Skeletal muscle satellite cell (primary cell): ENCODE measurements around the gene C7orf33.

Source experiments
- H3K27me3 ChIP-seq: 2 replicates; pipeline ENCODE4 v1.7.0; 2013; ENCODE audit warnings: low read length; ENCODE audit not compliant: control insufficient read depth, insufficient read depth
- H3K36me3 ChIP-seq: 2 replicates; pipeline ENCODE4 v1.7.0; 2013; ENCODE audit warnings: mild to moderate bottlenecking, control low read depth, low read length; ENCODE audit not compliant: insufficient read depth
- H3K4me1 ChIP-seq: 2 replicates; pipeline ENCODE4 v1.7.0; 2013; ENCODE audit warnings: low read length; ENCODE audit not compliant: control insufficient read depth, insufficient read depth
- H3K4me2 ChIP-seq: 2 replicates; pipeline ENCODE4 v1.7.0; 2013; ENCODE audit warnings: mild to moderate bottlenecking, low read length
- H3K4me3 ChIP-seq: 2 replicates; pipeline ENCODE4 v1.7.0; 2013; ENCODE audit warnings: low read length
- H3K9ac ChIP-seq: 2 replicates; pipeline ENCODE4 v1.7.0; 2013; ENCODE audit warnings: mild to moderate bottlenecking, low read depth, low read length, moderate library complexity
- H3K9me3 ChIP-seq: replicated peaks from 2 replicates; pipeline ENCODE4 v1.7.0; 2013; ENCODE audit warnings: mild to moderate bottlenecking, control low read depth, low read length

The C7orf33 gene

GRCh38 chr7:148637094-148637493 is 46.5 kb downstream of the C7orf33 start:
- Histone ChIP-seq H3K4me3 (no peak overlapping the region), H3K36me3 (no peaks in the 10 kb centered on the region), H3K9ac (no peak overlapping the region), H3K4me2 (no peak overlapping the region), H3K9me3 (no peaks in the 10 kb centered on the region), H3K27me3 (peaks cover 6% of the 10 kb centered on the region), H3K4me1 (no peaks in the 10 kb centered on the region)

GRCh38 chr7:148645898-148646297 is 55.3 kb downstream of the C7orf33 start:
- H3K27me3 ChIP-seq, result peaks cover 23% of the 10 kb centered on the region
- no peaks in the 10 kb centered on the region for H3K9me3 ChIP-seq
- H3K36me3 ChIP-seq, result no peaks in the 10 kb centered on the region
- no peak overlapping the region for H3K9ac ChIP-seq
- H3K4me3 ChIP-seq, result no peak overlapping the region
- no peak overlapping the region for H3K4me2 ChIP-seq
- H3K4me1 ChIP-seq, result peaks cover 10% of the 10 kb centered on the region

GRCh38 chr7:148650232-148650858 is 59.8 kb downstream of the C7orf33 start:
- Histone ChIP-seq H3K4me3 (no peak overlapping the region), H3K4me2 (no peak overlapping the region), H3K9me3 (no peaks in the 10 kb centered on the region), H3K4me1 (peaks cover 11% of the 10 kb centered on the region), H3K9ac (no peak overlapping the region), H3K27me3 (peaks cover 2% of the 10 kb centered on the region), H3K36me3 (no peaks in the 10 kb centered on the region)

DNA sequence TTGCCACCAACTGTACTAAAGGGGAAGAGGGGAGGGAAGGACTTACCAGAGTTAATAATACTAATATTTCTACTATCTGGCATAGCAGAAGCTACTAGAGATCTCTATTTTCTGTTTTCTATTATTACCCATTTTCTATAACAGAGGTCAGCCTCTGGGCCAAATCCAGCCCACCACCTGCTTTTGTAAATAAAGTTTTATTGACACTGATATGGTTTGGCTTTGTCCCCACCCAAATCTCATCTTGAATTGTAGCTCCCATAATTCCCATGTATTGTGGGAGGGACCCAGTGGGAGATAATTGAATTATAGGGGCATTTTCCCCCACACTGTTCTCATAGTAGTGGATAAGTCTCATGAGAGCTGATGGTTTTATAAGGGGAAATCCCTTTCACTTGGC is 62.2 kb downstream of the C7orf33 start:
- no peak overlapping the region for H3K4me2 ChIP-seq
- no peaks in the 10 kb centered on the region for H3K27me3 ChIP-seq
- H3K9ac ChIP-seq, result no peak overlapping the region
- peaks cover 11% of the 10 kb centered on the region for H3K4me1 ChIP-seq
- H3K9me3 ChIP-seq, result no peaks in the 10 kb centered on the region
- no peaks in the 10 kb centered on the region for H3K36me3 ChIP-seq
- no peak overlapping the region for H3K4me3 ChIP-seq

DNA sequence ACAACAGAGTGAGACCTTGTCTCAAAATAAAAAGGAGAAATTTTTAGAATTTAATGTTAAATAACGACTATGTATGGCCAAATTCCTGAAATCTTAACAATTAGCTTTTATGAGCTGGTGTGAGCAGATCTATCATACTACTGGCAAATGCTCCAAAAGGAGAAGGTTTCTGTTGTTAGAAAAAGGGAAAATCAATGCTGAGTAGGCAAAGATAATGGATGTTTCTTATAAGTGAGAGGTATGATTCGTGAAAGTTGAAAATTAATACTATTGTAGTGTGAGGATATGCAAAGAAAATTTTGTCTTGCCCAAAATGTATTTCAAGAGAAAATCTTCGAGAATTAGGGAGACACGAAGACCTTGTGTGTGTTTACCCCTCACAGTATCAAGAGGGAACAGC is 67.4 kb downstream of the C7orf33 start:
- no peaks in the 10 kb centered on the region for H3K9me3 ChIP-seq
- no peaks in the 10 kb centered on the region for H3K27me3 ChIP-seq
- no peak overlapping the region for H3K4me2 ChIP-seq
- no peaks in the 10 kb centered on the region for H3K36me3 ChIP-seq
- H3K9ac ChIP-seq, result no peak overlapping the region
- no peaks in the 10 kb centered on the region for H3K4me1 ChIP-seq
- H3K4me3 ChIP-seq, result no peak overlapping the region

- no peaks in the 10 kb centered on the region for H3K36me3 ChIP-seq
- H3K4me3 ChIP-seq, result no peak overlapping the region
- H3K9ac ChIP-seq, result no peak overlapping the region
- H3K27me3 ChIP-seq, result peaks cover 4% of the 10 kb centered on the region
- H3K9me3 ChIP-seq, result no peaks in the 10 kb centered on the region
- H3K4me1 ChIP-seq, result no peaks in the 10 kb centered on the region
- no peak overlapping the region for H3K4me2 ChIP-seq
Observed at GRCh38 chr7:148661471-148661870, 70.9 kb downstream of the C7orf33 start.

GRCh38 chr7:148662646-148663045 is 72.1 kb downstream of the C7orf33 start:
- H3K4me1 ChIP-seq, result no peaks in the 10 kb centered on the region
- no peak overlapping the region for H3K4me3 ChIP-seq
- peaks cover 4% of the 10 kb centered on the region for H3K27me3 ChIP-seq
- H3K4me2 ChIP-seq, result no peak overlapping the region
- H3K36me3 ChIP-seq, result no peaks in the 10 kb centered on the region
- H3K9me3 ChIP-seq, result no peaks in the 10 kb centered on the region
- no peak overlapping the region for H3K9ac ChIP-seq

GRCh38 chr7:148664324-148664723 is 73.8 kb downstream of the C7orf33 start:
- no peak overlapping the region for H3K4me2 ChIP-seq
- no peak overlapping the region for H3K4me3 ChIP-seq
- H3K9me3 ChIP-seq, result no peaks in the 10 kb centered on the region
- H3K36me3 ChIP-seq, result no peaks in the 10 kb centered on the region
- peaks cover 4% of the 10 kb centered on the region for H3K27me3 ChIP-seq
- no peak overlapping the region for H3K9ac ChIP-seq
- no peaks in the 10 kb centered on the region for H3K4me1 ChIP-seq

DNA sequence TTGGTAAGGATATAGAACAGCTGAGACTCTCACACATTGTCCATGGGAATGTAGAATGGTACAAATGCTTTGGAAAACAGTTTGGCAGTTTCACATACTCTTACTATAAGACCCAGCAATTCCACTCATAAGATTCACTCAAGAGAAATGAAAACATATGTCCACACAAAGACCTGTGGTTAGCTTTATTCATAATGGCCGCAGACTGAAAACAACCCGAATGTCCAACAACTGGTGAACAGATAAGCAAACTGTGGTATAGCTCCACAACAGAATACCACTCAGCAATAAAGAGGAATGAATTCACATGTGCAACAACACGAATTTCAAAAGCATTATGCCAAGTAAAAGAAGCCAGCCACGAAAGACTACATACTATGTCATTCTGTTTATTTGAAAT is 74.7 kb downstream of the C7orf33 start:
- Histone ChIP-seq H3K27me3 (peaks cover 4% of the 10 kb centered on the region), H3K9me3 (no peaks in the 10 kb centered on the region), H3K9ac (no peak overlapping the region), H3K4me2 (no peak overlapping the region), H3K36me3 (no peaks in the 10 kb centered on the region), H3K4me1 (no peaks in the 10 kb centered on the region), H3K4me3 (no peak overlapping the region)
